Upper lobe of left lung (tissue), 4 donors: ENCODE measurements around the gene FBXW7.

Source experiments
- POLR2A ChIP-seq, 4 donors: fragments of 450-650 bp; IDR thresholded peaks; one replicate each; pipeline ENCODE4 v1.5.1; 2016 to 2017; ENCODE audit warnings: antibody characterized with exemption in 4 of 4, mild to moderate bottlenecking in 2 of 4
- POLR2AphosphoS5 ChIP-seq, 2 donors: sonication (generic); formaldehyde crosslinking; IDR thresholded peaks; one replicate each; pipeline ENCODE4 v1.5.1; 2017; ENCODE audit warnings: antibody characterized with exemption in 2 of 2
- TF ChIP-seq, protein P1 (sequence below), 6 experiments: fragments of 450-650 bp in 4 of 6; fragments of 200-600 bp in 2 of 6; sonication (generic) in 2 of 6; IDR thresholded peaks; one replicate each; pipeline ENCODE4 v1.5.1; 2016 to 2019; ENCODE audit warnings: antibody characterized with exemption in 6 of 6

DNA sequence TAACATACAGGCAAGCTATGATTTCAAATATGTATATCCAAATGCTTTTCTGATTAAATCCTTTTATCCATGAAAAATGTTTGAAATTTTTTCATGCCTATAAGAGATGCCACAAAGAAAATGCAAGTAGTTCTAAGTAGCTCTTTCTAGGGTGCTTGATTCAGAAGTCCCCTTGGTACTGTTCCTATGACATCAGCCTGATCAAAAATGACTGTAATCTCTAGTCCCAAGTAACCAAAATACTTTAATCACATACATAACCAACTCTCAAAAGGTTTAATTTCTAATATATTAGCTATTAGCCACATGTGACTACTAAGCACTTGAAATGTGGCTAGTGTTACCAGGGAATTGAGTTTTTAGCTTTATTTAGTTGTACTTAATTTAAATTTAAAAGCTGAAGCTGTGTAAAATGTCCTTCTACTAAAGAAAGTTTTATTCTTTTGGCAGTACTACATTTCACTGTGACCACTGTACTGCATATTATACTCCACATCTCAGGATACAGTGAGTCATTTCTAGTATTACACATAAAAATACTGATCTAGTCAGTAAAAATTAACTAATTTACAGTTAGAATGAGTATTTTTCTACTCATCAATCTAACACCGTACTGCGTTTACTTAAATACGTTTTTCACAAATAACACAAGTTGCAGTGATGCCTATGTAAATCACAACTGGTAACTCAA is 33.9 kb downstream of the FBXW7 start:
- TF ChIP-seq POLR2A (IDR thresholded peaks at IDR 0.05) = no peak
- TF ChIP-seq, protein P1, sequence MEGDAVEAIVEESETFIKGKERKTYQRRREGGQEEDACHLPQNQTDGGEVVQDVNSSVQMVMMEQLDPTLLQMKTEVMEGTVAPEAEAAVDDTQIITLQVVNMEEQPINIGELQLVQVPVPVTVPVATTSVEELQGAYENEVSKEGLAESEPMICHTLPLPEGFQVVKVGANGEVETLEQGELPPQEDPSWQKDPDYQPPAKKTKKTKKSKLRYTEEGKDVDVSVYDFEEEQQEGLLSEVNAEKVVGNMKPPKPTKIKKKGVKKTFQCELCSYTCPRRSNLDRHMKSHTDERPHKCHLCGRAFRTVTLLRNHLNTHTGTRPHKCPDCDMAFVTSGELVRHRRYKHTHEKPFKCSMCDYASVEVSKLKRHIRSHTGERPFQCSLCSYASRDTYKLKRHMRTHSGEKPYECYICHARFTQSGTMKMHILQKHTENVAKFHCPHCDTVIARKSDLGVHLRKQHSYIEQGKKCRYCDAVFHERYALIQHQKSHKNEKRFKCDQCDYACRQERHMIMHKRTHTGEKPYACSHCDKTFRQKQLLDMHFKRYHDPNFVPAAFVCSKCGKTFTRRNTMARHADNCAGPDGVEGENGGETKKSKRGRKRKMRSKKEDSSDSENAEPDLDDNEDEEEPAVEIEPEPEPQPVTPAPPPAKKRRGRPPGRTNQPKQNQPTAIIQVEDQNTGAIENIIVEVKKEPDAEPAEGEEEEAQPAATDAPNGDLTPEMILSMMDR (IDR thresholded peaks at IDR 0.05) = no peak
- TF ChIP-seq POLR2AphosphoS5 (IDR thresholded peaks at IDR 0.05) = no peak
